NAMALWA (cell line): ENCODE results near the gene BUB1B.

Experiments used
- DNase-seq: peaks from one replicate; pipeline ENCODE4 v3.0.0-alpha.2; 2015; ENCODE audit warnings: low spot score

The BUB1B gene

GRCh38 chr15:40252438-40253166 lies 91.7 kb downstream of the BUB1B start:
- no peak for DNase-seq

DNA sequence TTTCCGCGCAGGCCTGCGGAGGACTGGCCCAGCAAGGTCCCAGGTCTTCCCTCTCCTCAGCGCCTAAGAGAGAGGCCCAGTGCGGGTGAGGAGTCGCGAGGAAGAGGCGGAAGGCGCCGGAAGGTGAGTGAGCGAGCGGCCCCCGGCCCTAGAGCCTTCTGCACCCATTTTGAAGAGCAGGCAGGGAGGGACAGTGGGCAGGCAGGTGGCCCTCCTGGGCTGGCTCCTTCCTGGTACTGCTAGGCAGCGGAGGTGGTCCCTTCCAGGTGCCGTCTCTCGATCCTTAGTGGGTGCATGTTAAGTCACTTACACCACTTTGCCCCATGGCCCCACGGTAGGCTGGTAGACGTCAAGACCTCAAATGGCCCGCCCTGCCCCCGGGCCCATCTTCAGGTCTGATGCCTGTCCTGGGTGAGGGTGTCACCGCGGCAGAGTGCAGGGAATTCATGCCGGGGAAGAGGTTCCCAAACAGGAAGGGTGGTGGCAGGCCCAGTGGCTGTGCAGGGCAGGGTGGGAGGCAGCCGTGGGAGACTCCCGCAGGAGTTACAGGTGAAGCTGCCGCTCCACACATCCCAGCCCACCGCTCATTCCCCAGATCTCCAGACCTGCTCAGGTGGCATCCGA lies 92.4 kb downstream of the BUB1B start:
- DNase-seq, result no peak

DNA sequence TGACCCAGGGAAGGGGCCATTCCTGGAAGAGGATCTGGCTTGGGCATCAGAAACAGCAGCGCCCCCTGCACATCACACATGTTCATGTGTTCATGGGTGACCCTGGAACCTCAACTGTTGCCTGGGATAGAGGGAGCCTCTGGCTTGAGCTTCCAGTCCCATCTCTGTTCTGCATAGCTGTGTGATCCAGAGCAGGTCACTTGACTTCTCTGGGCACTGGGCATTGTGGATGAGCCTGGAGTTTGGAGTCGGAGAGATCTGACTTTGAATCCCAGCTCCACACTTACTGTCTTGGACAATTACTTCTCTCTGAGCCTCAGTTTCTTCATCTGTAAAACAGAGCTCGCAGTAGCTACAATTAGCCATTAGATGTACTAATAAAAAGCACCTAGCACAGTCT lies 93.6 kb downstream of the BUB1B start:
- no peak for DNase-seq

- DNase-seq, result no peak
Measured at GRCh38 chr15:40255033-40255432, 94.2 kb downstream of the BUB1B start.

DNA sequence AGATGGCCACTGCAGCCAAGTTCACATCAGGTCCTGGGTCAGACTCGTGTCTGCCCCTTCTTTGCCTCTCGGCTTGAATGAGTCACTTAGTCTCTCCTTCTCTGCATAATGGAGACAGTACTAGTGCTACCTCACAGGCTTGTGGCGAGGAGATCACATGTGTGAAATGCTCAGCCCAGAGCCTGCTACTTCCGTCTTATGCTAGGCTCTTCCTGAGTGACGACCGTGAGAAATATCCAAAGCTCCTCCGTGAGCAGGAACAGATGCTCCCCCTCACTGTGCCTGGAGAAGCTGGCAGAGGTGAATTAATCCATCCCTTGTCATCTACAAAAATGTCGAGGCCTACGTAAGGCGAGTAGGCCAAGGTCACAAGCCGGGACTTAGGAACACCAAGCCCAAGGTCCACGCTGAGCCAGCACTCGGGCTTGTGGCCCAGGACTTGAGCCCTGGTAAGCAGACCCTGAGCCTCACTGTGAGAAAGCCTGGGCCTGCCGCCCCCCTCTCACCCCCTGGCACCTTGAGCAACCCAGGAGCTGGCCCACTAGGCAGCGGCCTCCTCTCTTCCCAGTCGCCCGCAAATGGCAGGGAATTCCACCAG lies 95.9 kb downstream of the BUB1B start:
- no peak for DNase-seq

DNA sequence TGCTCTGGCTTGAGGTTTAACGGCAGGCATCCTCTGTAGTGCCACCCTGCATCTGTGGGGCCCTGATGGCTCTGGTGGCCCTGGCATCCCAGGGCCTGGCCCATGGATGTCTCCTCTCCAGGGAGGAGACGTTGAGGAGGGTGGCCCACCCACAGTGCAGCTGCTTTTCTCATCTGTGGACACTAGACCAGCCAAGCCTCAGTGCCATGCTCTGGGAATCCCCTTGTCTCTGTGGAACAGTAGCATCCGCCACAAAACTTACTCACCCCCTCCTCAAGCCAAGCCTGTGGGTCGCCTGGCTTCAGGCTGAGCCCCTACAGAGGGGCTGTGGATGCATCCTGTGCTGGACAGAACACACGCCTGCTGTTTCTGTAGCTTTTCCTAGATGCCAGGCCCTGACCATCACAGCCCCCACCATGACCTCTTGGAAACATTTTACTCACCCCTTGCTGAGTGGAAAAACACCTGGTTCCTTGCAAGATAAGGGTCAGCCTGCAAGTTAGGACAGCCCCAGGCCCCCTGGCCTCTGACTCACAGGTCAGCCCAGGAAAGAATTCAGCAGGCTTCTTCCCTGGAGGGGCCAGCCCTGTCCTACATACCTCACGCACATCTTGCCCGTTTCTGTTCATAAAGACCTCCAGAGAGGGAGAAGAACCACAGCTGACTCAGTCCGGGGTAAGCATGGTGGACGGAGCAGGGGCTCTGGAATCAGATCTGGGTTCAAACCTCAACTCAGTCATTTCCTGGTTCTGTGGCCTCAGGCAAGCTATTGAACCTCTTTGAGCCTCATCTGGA lies 97.0 kb downstream of the BUB1B start:
- DNase-seq, result no peak

DNA sequence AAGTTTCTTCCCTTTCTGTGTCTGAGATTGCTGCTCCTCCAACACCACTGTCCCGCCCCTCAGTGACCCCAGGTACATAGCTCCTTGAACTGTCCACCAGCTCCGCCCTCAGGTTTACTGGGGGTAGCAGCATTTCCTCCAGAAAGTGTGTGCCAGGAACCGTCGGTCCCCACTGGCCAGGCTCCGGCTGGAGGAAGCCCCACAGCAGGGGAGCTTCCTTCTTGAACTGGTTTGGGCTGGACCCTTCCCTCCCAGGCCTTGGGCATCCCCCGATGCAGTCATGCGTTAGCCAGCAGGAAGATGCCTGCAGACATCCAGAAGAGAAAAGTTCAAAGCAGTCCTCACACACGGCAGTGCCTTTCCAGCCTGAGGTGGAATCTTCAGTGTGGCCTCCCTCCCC lies 97.7 kb downstream of the BUB1B start:
- no peak for DNase-seq

DNA sequence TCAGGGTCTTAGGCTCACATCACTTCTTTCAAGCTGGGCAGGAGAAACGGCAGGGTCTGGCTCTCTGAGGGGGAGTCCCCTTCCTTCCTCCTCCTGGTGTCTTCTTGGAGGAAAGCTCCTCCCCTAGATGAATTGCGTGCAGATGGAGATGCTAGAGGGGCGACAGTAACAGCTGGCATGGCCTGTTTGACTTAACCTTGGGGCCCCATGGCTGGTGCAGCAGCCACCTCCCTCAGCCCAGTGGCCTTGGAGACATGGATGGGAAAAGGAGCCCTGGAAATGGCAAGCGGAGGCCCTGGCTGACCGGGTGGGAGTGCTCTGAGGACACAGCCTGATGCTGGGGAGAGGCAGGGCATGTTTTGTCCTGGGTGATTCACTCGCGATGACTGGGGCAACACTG lies 98.2 kb downstream of the BUB1B start:
- DNase-seq, result no peak

GRCh38 chr15:40263024-40263754 lies 102.3 kb downstream of the BUB1B start:
- no peak for DNase-seq

- DNase-seq, result no peak
Measured at GRCh38 chr15:40264321-40265153, 103.7 kb downstream of the BUB1B start.

- no peak for DNase-seq
Measured at GRCh38 chr15:40265355-40265754, 104.5 kb downstream of the BUB1B start.

DNA sequence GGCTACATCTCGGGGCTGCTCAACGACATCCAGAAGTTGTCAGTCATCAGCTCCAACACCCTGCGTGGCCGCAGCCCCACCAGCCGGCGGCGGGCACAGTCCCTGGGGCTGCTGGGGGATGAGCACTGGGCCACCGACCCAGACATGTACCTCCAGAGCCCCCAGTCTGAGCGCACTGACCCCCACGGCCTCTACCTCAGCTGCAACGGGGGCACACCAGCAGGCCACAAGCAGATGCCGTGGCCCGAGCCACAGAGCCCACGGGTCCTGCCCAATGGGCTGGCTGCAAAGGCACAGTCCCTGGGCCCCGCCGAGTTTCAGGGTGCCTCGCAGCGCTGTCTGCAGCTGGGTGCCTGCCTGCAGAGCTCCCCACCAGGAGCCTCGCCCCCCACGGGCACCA lies 105.0 kb downstream of the BUB1B start:
- no peak for DNase-seq

DNA sequence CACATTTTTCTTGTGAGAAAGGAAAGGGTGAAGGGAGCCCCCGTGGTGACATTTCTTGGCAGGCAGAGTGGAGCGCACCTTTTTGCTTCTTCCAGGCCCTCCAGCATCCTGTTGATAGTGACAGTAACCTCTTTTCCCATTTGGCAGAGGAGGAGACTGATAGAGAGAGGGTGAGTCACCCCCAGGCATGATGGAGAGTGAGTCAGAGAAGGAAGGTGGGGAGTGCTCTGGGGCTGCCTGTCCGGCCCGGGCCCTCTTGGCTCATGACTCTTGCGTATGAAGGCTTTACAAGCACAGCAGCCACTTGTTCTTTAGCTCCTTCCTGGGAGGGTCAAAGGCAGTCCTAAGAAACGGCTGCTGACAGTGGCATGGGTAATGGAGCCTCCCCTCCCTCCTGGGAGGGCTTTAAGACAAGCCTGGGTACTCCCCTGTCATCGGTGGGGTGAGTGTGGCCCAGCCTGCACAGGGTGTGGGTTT lies 106.0 kb downstream of the BUB1B start:
- no peak for DNase-seq

DNA sequence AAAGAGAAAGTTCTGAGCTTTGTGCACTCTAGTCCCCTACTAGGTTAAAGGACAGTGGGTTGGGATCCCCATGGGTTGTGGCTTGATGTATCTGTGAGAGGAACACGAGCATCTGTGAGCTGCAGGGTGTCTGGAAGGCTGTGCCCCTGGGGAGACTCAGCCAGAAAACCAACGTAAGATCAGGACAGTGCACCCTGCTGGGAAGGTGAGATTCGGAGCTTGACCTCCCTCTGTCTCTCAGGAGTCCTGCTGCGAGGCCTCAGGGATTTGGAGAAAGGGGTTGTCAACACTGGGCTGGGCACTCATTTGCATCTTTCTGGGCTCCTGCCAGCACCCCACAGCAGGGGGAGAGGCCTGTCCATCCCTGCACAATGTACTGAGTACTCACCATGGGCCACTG lies 106.8 kb downstream of the BUB1B start:
- DNase-seq, result no peak

DNA sequence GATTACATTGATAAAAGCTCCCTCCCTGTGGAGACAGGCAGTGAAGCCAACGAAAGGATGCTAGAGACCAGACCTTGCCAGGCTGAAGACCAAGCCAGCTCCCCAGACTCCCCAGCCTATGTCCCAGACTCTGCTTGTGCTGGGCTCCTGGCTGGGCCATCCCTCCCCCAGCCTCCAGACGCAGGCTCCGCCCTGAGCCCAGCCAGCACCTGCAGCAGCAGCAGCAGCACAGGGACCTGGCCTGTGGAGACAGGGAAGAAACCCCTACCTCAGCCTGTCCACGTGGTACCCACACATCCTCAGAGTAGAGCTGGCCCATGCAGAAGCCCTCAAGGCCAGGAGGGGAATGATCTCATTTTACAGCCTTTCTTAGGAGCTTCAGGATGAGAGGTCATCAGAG lies 108.7 kb downstream of the BUB1B start:
- DNase-seq, result no peak

DNA sequence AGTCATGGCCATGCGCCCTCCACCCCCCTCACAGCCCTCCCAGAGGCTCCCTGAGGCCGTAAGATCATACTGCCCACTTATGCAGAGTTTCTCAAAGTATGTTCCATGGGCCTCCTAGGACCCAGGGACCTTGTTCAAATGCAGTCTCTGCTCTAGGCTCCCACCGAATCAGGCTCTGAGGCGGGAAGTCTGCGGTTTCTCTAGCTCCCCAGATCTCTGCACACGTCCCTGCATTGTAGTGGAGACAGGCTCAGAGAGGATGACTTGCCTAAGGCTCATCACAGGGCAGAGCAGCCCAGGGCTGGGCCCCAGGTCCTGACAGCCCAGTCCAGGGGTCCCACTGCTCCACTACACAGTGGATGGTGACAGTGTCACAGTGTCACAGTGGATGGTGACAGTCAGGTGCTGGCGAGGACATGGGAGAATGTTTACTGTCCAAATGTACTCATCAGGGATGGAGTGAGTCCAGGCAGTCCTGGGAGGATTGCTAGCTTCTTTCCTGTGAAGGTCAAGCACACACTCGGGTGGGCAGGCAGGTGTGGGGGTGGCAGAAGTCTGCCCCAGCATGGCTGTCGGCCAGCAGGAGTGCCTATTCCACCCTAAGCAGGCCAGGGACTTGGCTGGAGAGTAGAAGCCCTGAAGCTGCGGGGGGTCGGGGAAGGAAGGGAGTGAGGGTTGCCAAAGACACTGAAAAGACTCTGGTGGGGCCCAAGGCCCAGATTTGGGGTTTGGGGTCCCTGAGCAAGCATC lies 109.6 kb downstream of the BUB1B start:
- DNase-seq, result no peak
